GM19023 (cell line): ENCODE measurements around the gene RPS21.

Experiments used
- ATAC-seq: cut with Tn5 transposase; IDR thresholded peaks from one replicate; pipeline ENCODE4 v1.9.1; 2021; ENCODE audit warnings: mild to moderate bottlenecking, moderate library complexity; ENCODE audit not compliant: unreplicated experiment

The RPS21 gene

GRCh38 chr20:62377064-62377461 is 9.8 kb upstream of the RPS21 start:
- ATAC-seq = no peak

- no peak for ATAC-seq
Measured at GRCh38 chr20:62377615-62378178, 9.2 kb upstream of the RPS21 start.

DNA sequence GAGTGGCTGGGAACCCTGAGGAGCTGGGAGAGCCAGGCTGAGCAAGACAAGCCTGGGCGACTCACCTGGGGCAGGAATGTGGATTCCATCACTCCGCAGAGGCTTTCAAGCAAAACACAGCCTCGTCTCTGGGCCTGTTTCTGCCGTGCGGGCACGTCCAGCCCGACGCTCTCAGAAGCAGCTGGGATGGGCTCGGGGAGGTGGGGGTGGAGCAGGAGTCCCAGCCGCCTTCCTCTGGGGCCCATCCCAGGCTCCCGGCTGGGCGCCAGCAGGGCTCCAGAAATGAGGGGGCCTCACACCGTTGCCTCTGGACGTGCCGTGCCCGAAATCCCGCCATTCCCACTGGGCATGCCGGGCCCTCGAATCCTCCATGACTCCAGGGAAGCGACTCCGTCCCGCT is 8.7 kb upstream of the RPS21 start:
- no peak for ATAC-seq

DNA sequence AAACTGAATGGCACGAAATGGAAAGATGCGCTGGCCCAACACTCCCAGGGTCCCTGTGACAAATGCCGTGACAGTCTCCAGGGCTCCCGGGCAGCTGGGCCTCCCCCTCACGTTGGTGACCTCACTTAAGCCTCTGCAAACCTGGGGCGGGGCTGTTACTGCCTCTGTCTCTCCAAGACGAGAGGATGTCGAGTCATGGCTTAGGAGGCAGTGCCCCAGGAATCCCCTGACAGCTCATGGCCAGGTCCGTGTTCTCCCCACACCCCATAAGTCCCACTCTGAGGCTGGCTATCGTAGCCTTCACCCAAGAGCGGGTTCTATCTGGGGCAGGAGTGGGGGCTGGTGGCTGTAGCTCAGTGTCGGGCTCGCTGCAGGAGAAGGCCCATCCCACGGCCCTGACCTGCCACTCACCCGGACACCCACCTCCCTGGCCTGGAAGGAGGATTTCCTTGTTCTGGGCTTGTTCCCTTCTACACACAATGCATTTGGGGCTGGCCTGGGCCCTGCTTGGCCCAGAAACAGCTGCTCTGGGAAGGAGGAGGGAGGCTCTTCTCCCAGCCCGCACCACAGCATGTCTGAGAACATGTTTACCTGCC is 5.6 kb upstream of the RPS21 start:
- no peak for ATAC-seq

- no peak for ATAC-seq
Measured at GRCh38 chr20:62381842-62382241, 5.1 kb upstream of the RPS21 start.

- peak; percentile 68 for ATAC-seq
Measured at GRCh38 chr20:62382306-62383198, 4.4 kb upstream of the RPS21 start.

- ATAC-seq = no peak
Measured at GRCh38 chr20:62387219-62387913, 463 bp downstream of the RPS21 start.

- no peak for ATAC-seq
Measured at GRCh38 chr20:62387933-62388635, 1.2 kb downstream of the RPS21 start.

DNA sequence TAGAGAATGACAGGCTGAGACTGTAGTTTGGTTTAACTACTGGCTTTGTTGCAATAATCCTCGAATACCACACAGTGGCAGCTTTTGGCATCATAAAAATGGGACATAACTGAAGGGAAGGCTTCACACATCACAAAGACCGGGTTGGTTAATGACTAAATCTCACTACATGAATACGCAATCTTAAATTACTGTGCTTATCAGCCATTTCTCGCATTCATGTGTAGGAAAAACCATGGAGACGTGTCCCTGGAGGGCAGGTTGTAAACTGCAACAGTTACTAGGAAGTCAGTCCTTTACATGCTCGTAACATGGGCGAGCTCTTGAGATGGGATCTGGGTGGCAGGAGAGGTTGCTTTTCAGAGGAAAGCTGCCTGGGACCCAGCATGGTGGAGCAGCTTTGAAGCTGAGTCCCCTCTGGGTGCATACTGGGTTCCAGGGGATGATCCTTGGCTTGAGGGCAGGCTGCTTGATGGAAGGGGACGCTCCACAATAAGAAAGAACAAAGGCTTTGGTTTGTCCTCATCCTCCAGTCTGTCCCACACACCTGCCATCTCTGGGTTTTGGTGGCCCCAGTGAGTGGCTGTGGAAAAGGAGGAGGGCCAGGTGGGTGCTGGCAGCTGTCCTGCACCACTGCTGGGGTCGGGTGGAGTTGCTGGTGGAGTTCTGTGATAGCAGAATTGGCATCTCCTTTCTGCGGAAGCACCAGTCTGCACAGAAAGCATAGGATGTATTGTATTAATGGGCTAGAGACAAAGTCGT is 2.1 kb downstream of the RPS21 start:
- ATAC-seq = no peak

GRCh38 chr20:62389601-62390087 is 2.7 kb downstream of the RPS21 start:
- ATAC-seq = no peak

DNA sequence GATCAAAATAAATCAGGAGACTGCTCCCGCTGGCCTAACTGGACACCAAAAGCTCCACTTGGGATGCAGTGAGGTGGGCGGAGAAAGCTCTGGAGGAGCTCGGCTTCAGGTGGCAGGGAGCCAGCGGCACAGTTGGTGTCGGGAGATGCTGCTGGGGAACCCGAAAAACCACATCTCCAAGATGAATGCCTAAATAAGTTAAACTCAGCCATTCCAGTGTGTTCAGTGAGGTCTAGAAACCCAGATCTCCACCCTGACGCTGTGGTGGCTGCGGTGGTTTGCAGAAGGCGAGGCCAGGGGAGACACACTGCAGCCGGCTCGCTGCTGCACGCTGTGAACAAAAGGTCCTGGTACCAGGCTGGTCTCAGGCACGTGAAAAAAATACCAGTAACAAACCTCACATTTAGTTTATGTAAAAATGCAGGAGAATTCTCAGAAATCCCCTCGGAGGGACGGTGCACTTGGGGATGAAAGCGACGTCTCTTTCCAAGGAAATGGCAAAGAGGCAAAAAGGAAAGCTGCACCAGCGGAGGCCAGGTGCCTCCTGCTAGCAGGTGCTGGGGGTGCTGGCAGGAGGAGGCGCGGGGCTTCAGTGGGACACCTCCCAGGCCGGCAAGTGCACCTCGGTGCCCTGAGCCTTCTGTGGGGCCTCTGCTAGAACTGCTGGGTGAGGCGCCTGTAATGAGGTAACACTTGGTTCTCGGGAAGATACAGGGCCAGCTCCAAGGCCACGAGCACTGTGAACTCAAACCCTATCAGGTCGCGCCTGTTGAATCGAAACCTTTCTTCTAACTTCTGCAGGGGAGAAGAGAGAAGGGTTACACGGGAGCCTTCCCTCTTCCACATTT is 3.6 kb downstream of the RPS21 start:
- no peak for ATAC-seq

DNA sequence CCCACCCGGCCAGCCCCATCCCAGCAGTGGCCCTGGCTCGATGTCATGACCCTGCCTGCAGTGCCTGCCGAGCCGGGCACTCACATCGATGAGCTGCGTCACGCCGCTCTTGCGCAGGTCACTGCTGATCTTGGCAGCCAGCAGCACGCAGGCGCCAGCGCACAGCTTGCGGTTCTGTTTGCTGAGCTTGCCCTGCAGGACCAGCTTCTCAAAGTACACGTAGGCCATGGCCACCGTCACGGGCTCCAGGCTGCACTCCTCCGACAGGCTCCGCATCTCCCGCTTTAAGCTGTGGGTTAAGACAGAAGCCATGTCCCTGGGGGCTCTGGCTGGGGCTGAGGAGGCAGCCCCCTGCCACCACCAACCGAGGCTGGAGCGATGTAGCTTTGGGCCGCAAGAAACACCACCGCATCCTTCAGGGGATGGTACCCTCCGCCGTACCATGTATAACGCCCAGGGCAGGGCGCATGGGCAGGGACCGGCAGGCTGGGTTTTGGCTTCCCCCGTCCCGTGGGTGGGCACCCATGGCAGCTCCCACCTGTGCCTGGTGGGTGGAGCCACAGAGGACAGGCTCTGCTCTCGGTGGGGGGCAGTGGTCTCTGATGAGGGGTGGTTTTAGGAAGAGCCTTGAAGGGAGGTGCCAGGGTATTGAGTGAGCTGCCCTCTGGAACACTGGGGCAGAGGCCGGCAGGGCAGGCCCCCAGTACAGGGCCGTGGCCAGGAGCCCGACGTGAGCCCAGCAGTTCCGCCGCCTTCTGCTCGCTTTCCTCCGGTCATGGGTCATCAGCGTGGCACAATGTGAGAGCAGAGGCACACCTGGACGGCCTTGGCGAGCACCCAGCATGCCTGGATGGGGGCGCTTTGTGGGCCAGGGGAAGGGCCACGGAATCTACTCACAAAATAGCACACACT is 4.5 kb downstream of the RPS21 start:
- ATAC-seq = no peak

DNA sequence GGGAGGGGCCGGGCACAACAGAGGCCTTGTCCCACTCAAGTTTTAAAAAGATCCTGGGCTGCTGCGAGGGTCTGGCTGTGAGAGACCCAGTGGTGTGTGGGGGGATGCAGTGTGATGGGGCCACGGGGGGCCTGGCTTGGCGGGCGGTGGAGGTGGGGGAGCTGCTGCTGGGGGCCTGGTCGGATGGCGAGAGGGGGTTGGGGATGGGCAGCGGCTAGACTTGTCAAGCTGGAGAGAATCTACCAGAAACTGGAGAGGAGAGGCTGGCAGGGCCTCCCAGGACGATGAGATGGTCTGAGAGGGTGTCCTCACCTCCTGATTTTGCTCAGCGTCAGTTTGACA is 5.1 kb downstream of the RPS21 start:
- no peak for ATAC-seq

- ATAC-seq = no peak
Measured at GRCh38 chr20:62392621-62393334, 5.9 kb downstream of the RPS21 start.

DNA sequence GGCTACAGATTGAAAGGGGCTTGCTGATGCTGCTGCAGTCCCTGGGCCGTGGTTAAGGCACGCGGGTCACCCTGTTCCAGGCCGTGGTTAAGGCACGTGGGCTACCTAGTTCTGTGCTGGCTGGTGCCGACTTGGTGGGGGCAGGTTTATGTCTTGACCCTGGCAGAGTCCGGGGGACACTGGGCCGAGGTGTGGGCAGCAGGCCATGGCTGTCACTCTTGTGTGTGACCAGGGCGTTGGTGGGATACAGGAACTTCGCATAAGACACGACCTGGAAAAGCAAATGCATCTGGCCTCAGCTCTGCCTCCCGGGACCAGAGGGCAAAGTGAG is 6.4 kb downstream of the RPS21 start:
- ATAC-seq = no peak

DNA sequence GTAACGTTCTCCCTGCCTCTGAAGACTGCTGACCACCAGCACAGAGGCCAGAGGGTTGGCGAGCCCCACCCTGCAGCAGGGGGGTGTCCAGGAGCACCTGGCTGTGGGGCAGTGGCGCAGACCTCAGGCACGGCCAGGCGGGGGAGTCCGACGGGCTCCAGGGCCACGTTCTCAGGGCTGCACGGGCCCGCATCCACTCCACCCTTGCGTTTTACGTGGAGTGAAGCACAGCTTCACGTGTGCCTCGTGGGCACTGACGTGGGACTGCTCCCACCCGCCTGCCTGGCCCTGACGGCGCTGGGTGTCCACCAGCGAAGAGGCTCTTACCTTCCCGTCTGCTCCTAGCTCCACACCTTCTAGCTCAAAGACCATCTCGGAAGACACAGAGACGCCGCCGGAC is 6.9 kb downstream of the RPS21 start:
- no peak for ATAC-seq
